ENCODE measurements around the gene MRPL17. TPM values are rescaled to one million over a fixed set of nuclear protein-coding genes. Genes with fewer than 3 reads are reported as not detected.

The MRPL17 gene
- total and polyA plus RNA-seq, 2 of the 13 experiments (the other 11 are each of a cell fraction or from before 2014, with no cell fraction given) = 59.4 to 90.0 TPM

GRCh38 chr11:6682936-6683861 is at the start of gene MRPL17 (continued):
- TF ChIP-seq ZNF512B (CRISPR knock-in tag; IDR thresholded peaks at IDR 0.05; ENCODE audit: borderline replicate concordance) = no peak
- TF ChIP-seq SNAI1 (CRISPR knock-in tag; IDR thresholded peaks at IDR 0.05; ENCODE audit: borderline replicate concordance) = peak; percentile 65
- peak; percentile 97 for TF ChIP-seq TAF1 (CRISPR knock-in tag; IDR thresholded peaks at IDR 0.05)
- TF ChIP-seq, protein P1, sequence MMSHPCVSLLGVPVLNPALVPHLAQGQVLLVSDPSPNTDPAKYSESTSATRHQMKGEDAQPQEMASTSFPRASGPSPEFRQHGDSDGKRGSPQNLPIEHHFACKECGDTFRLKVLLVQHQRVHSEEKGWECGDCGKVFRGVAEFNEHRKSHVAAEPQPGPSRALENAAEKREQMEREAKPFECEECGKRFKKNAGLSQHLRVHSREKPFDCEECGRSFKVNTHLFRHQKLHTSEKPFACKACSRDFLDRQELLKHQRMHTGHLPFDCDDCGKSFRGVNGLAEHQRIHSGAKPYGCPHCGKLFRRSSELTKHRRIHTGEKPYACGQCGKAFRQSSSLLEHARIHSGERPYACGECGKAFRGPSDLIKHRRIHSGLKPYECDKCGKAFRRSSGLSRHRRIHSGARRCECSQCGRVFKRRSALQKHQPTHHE (CRISPR knock-in tag; IDR thresholded peaks at IDR 0.05; ENCODE audit: borderline replicate concordance) = peak; percentile 88; the same call in 1 of the 2 replicates
- TF ChIP-seq ZBTB40 (IDR thresholded peaks at IDR 0.05) = no peak
- peak; percentile 79 for TF ChIP-seq ZBTB40 (CRISPR knock-in tag; IDR thresholded peaks at IDR 0.05)
- TF ChIP-seq ATM (IDR thresholded peaks at IDR 0.05; ENCODE audit: borderline replicate concordance) = no peak
- peak; percentile 11; the same call in 1 of the 2 replicates for TF ChIP-seq HOXD1 (CRISPR knock-in tag; IDR thresholded peaks at IDR 0.05)
- TF ChIP-seq ZNF276 (CRISPR knock-in tag; IDR thresholded peaks at IDR 0.05; ENCODE audit: low read depth) = peak; percentile 92; the same call in 1 of the 2 replicates
- peak; percentile 70; the same call in 1 of the 2 replicates for TF ChIP-seq MTA1 (CRISPR knock-in tag; IDR thresholded peaks at IDR 0.05; ENCODE audit: borderline replicate concordance)
- TF ChIP-seq FOXA1 (IDR thresholded peaks at IDR 0.05) = no peak
- no peak for TF ChIP-seq FOXA1 (CRISPR knock-in tag; IDR thresholded peaks at IDR 0.05)

All from HepG2 (cell line).